ENCODE results near the gene ERO1B.

Gene ERO1B

GRCh38 chr1:236213534-236213933, 68.2 kb downstream of the ERO1B start:
- DNase-seq (ENCODE audit: low read depth) = no peak
- no peak overlapping the region for H3K4me3 ChIP-seq (ENCODE audit: low read depth, low read length)
- no peak for TF ChIP-seq MAX (IDR thresholded peaks at IDR 0.05; ENCODE audit: low read depth, low read length)
- no peak for TF ChIP-seq MYC (IDR thresholded peaks at IDR 0.05; ENCODE audit: low read depth, low read length)
- TF ChIP-seq POLR2A (IDR thresholded peaks at IDR 0.05; ENCODE audit: extremely low read depth, insufficient read length) = no peak
- no peak for TF ChIP-seq CTCF (IDR thresholded peaks at IDR 0.05; ENCODE audit: low read depth, low read length)

GRCh38 chr1:236211815-236212214, 69.9 kb downstream of the ERO1B start:
- H3K4me3 ChIP-seq (ENCODE audit: low read depth, low read length) = no peak overlapping the region
- no peak for DNase-seq (ENCODE audit: low read depth)
- TF ChIP-seq MAX (IDR thresholded peaks at IDR 0.05; ENCODE audit: low read depth, low read length) (no peak), MYC (IDR thresholded peaks at IDR 0.05; ENCODE audit: low read depth, low read length) (no peak), POLR2A (IDR thresholded peaks at IDR 0.05; ENCODE audit: extremely low read depth, insufficient read length) (no peak), CTCF (IDR thresholded peaks at IDR 0.05; ENCODE audit: low read depth, low read length) (no peak)

- no peak for DNase-seq (ENCODE audit: low read depth)
- TF ChIP-seq MYC (IDR thresholded peaks at IDR 0.05; ENCODE audit: low read depth, low read length) (no peak), MAX (IDR thresholded peaks at IDR 0.05; ENCODE audit: low read depth, low read length) (no peak), CTCF (IDR thresholded peaks at IDR 0.05; ENCODE audit: low read depth, low read length) (no peak), POLR2A (IDR thresholded peaks at IDR 0.05; ENCODE audit: extremely low read depth, insufficient read length) (no peak)
- H3K4me3 ChIP-seq (ENCODE audit: low read depth, low read length) = no peak overlapping the region
These were observed 72.0 kb downstream of the ERO1B start for GRCh38 chr1:236209713-236210112.

- H3K4me3 ChIP-seq (ENCODE audit: low read depth, low read length) = no peak overlapping the region
- TF ChIP-seq POLR2A (IDR thresholded peaks at IDR 0.05; ENCODE audit: extremely low read depth, insufficient read length) (no peak), CTCF (IDR thresholded peaks at IDR 0.05; ENCODE audit: low read depth, low read length) (no peak), MAX (IDR thresholded peaks at IDR 0.05; ENCODE audit: low read depth, low read length) (no peak), MYC (IDR thresholded peaks at IDR 0.05; ENCODE audit: low read depth, low read length) (no peak)
- DNase-seq (ENCODE audit: low read depth) = no peak
These were observed 72.6 kb downstream of the ERO1B start for GRCh38 chr1:236209185-236209584.

GRCh38 chr1:236207569-236207968, 74.2 kb downstream of the ERO1B start:
- no peak for DNase-seq (ENCODE audit: low read depth)
- no peak overlapping the region for H3K4me3 ChIP-seq (ENCODE audit: low read depth, low read length)
- TF ChIP-seq CTCF (IDR thresholded peaks at IDR 0.05; ENCODE audit: low read depth, low read length) (no peak), MAX (IDR thresholded peaks at IDR 0.05; ENCODE audit: low read depth, low read length) (no peak), MYC (IDR thresholded peaks at IDR 0.05; ENCODE audit: low read depth, low read length) (no peak)

- no peak for TF ChIP-seq MAX (IDR thresholded peaks at IDR 0.05; ENCODE audit: low read depth, low read length)
- TF ChIP-seq POLR2A (IDR thresholded peaks at IDR 0.05; ENCODE audit: extremely low read depth, insufficient read length) = no peak
- no peak for TF ChIP-seq MYC (IDR thresholded peaks at IDR 0.05; ENCODE audit: low read depth, low read length)
- no peak for TF ChIP-seq CTCF (IDR thresholded peaks at IDR 0.05; ENCODE audit: low read depth, low read length)
- no peak overlapping the region for H3K4me3 ChIP-seq (ENCODE audit: low read depth, low read length)
- DNase-seq (ENCODE audit: low read depth) = no peak
These were observed 74.6 kb downstream of the ERO1B start for GRCh38 chr1:236207121-236207520.
